ENCODE measurements around the gene CTDSP1.

The CTDSP1 gene

DNA sequence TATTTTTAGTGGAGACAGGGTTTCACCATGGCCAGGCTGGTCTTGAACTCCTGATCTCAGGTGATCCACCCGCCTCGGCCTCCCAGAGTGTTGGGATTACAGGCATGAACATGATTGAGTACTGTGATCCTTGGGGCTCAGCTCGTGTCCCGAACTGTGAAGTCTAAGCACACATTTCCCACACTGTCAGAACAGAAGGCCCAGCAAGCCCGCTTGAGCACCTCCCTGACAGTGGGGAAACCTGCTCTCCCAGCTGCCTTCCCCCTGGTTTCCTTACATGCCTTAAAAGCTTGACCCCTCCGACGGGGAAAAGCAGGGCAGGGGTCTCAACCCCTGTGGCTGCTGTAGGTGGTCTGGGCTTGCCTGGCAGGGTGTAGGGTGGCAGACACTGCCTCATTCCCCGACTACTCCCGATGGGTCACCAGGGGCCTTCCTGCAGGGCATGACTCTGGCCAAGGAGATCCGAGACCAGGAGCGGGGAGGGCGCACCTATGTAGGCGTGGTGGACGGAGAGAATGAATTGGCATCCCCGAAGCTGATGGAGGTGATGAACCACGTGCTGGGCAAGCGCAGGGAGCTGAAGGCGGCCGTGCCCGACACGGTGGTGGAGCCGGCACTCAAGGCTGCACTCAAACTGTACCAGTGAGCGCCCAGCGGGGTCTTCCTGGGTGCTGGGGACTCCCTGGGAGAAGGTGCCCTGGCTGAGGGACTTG is 29.3 kb downstream of the CTDSP1 start:
- DNase-seq (ENCODE audit: low spot score) = no peak
- TF ChIP-seq, protein P1, sequence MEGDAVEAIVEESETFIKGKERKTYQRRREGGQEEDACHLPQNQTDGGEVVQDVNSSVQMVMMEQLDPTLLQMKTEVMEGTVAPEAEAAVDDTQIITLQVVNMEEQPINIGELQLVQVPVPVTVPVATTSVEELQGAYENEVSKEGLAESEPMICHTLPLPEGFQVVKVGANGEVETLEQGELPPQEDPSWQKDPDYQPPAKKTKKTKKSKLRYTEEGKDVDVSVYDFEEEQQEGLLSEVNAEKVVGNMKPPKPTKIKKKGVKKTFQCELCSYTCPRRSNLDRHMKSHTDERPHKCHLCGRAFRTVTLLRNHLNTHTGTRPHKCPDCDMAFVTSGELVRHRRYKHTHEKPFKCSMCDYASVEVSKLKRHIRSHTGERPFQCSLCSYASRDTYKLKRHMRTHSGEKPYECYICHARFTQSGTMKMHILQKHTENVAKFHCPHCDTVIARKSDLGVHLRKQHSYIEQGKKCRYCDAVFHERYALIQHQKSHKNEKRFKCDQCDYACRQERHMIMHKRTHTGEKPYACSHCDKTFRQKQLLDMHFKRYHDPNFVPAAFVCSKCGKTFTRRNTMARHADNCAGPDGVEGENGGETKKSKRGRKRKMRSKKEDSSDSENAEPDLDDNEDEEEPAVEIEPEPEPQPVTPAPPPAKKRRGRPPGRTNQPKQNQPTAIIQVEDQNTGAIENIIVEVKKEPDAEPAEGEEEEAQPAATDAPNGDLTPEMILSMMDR (IDR thresholded peaks at IDR 0.05; ENCODE audit: extremely low read depth, missing control alignments) = no peak

- DNase-seq (ENCODE audit: low spot score) = no peak
- TF ChIP-seq, protein P1 (IDR thresholded peaks at IDR 0.05; ENCODE audit: extremely low read depth, missing control alignments) = no peak
Measured at GRCh38 chr2:218429911-218430692, 30.4 kb downstream of the CTDSP1 start.

- no peak for DNase-seq (ENCODE audit: low spot score)
- TF ChIP-seq, protein P1 (IDR thresholded peaks at IDR 0.05; ENCODE audit: extremely low read depth, missing control alignments) = no peak
Measured at GRCh38 chr2:218430721-218431120, 31.1 kb downstream of the CTDSP1 start.

DNA sequence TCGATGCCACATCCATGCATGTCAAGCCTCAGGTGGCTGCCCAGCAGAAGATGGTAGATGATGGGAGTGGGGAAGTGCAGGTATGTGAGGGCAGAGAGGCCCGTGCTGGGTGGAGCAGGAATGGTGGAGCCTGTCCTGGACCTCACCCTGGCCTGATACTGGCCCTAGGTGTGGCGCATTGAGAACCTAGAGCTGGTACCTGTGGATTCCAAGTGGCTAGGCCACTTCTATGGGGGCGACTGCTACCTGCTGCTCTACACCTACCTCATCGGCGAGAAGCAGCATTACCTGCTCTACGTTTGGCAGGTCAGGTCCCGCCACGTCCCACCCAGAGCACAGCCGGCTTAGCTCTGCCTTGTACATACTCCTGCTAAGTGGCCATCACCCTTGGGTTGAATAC is 32.2 kb downstream of the CTDSP1 start:
- no peak for DNase-seq (ENCODE audit: low spot score)
- TF ChIP-seq, protein P1 (IDR thresholded peaks at IDR 0.05; ENCODE audit: extremely low read depth, missing control alignments) = no peak

DNA sequence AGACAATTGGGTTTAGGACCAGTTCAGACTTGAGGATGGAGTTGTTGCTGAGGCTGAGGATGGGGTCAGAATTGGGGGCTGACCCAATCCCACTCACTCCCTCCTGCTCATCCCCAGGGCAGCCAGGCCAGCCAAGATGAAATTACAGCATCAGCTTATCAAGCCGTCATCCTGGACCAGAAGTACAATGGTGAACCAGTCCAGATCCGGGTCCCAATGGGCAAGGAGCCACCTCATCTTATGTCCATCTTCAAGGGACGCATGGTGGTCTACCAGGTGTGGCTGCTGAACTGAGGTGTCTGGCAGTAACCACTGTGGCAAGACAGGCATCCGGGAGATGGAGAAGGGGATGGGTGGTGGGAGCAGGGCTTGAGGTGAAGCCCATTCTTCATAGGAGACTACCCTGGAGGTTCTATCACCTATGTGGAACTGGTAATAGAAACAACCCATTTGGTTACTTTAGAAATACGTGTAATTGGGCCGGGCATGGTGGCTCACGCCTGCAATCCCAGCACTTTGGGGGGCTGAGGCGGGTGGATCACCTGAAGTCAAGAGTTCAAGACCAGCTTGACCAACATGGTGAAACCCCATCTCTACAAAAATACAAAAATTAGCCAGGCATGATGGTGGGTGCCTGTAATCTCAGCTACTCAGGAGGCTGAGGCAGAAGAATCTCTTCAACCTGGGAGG is 33.2 kb downstream of the CTDSP1 start:
- TF ChIP-seq, protein P1 (IDR thresholded peaks at IDR 0.05; ENCODE audit: extremely low read depth, missing control alignments) = no peak

GRCh38 chr2:218434456-218434855 is 34.8 kb downstream of the CTDSP1 start:
- no peak for DNase-seq (ENCODE audit: low spot score)
- TF ChIP-seq, protein P1 (IDR thresholded peaks at IDR 0.05; ENCODE audit: extremely low read depth, missing control alignments) = no peak

More for the DNA sequence above, 33.2 kb downstream of the CTDSP1 start:
- no peak for DNase-seq (ENCODE audit: low spot score)
